PC-9 (cell line): ENCODE data around the gene RO60. TPM values are rescaled to one million over a fixed set of nuclear protein-coding genes. Genes with fewer than 3 reads are reported as not detected.
"Not testable (repeated sequence)": the region's sequence is repeated elsewhere in the genome, so short reads cannot be mapped to it uniquely, and the experiment has no call there.

Source experiments
- BruUV-seq: library from RNA; stranded (reverse); fragments of 400-500 nt; replicated peaks from 2 replicates; lab custom pipeline; 2021; lab: Mats Ljungman, UMichigan
- CTCF ChIA-PET: fragments of 300-600 bp; sonication (Branson Sonifier 250); formaldehyde crosslinking; loops from one replicate; lab custom pipeline; 2022; ENCODE audit warnings: antibody characterized with exemption; lab: Charles Lee
- POLR2A ChIA-PET: fragments of 300-600 bp; sonication (Branson Sonifier 250); formaldehyde crosslinking; loops from one replicate; lab custom pipeline; 2022; ENCODE audit warnings: antibody characterized with exemption; ENCODE audit not compliant: unreplicated experiment; lab: Charles Lee
- DNase-seq, 2 experiments: peaks; one replicate each; pipeline versions ENCODE4 v3.0.0 to v3.0.0-alpha.2; 2015 to 2022; ENCODE audit warnings: mixed read lengths in 1 of 2
- H2AFZ ChIP-seq: fragments of 200-600 bp; sonication (generic); 2 replicates; pipeline ENCODE4 v1.8.1; 2017; ENCODE audit warnings: antibody characterized with exemption
- H3F3A ChIP-seq: fragments of 200-600 bp; sonication (generic); 2 replicates; pipeline ENCODE4 v1.8.1; 2017; ENCODE audit warnings: antibody characterized with exemption, mild to moderate bottlenecking, low read depth; ENCODE audit not compliant: insufficient read depth
- H3K27ac ChIP-seq: fragments of 200-600 bp; sonication (generic); 2 replicates; pipeline ENCODE4 v1.6.1; 2016; ENCODE audit warnings: mixed run types
- H3K27me3 ChIP-seq: fragments of 200-600 bp; sonication (generic); 2 replicates; pipeline ENCODE4 v1.6.1; 2016; ENCODE audit warnings: low read depth, mixed run types; ENCODE audit not compliant: insufficient read depth
- H3K36me3 ChIP-seq: fragments of 200-600 bp; sonication (generic); 2 replicates; pipeline ENCODE4 v1.6.1; 2016; ENCODE audit warnings: low read depth, mixed run types
- H3K4me1 ChIP-seq: fragments of 200-600 bp; sonication (generic); replicated peaks from 2 replicates; pipeline ENCODE4 v1.6.1; 2016; ENCODE audit warnings: mixed run types; ENCODE audit not compliant: insufficient read depth
- H3K4me2 ChIP-seq: fragments of 200-600 bp; sonication (generic); 2 replicates; pipeline ENCODE4 v1.6.1; 2017; ENCODE audit warnings: mixed run types
- H3K4me3 ChIP-seq: fragments of 200-600 bp; sonication (generic); 2 replicates; pipeline ENCODE4 v1.6.1; 2016; ENCODE audit warnings: mixed run types
- H3K79me2 ChIP-seq: fragments of 200-600 bp; sonication (generic); 2 replicates; pipeline ENCODE4 v1.6.1; 2017; ENCODE audit warnings: low read depth, mixed run types
- H3K9me2 ChIP-seq: fragments of 200-600 bp; sonication (generic); 2 replicates; pipeline ENCODE4 v1.8.1; 2017; ENCODE audit warnings: mild to moderate bottlenecking; ENCODE audit not compliant: insufficient read depth
- H3K9me3 ChIP-seq: fragments of 200-600 bp; sonication (generic); 2 replicates; pipeline ENCODE4 v1.8.1; 2016; ENCODE audit warnings: low read depth; ENCODE audit not compliant: insufficient read depth
- H4K20me1 ChIP-seq: fragments of 200-600 bp; sonication (generic); 2 replicates; pipeline ENCODE4 v1.8.1; 2017; ENCODE audit not compliant: insufficient read depth
- CTCF ChIP-seq: fragments of 200-600 bp; sonication (generic); conservative IDR thresholded peaks from 2 replicates; pipeline ENCODE4 v1.6.1; 2017; ENCODE audit warnings: mixed run types, antibody characterized with exemption, mild to moderate bottlenecking, moderate library complexity
- EZH2 ChIP-seq: fragments of 200-600 bp; sonication (generic); IDR thresholded peaks from 2 replicates; pipeline ENCODE4 v1.8.0; 2017; ENCODE audit warnings: antibody characterized with exemption, low read depth
- intact Hi-C: fragments of 100-400 bp; cut with micrococcal nuclease; formaldehyde crosslinking; loops from one replicate; pipeline ENCODE4 v1.10.0; 2022; ENCODE audit not compliant: unreplicated experiment
- total RNA-seq: library from RNA; stranded (reverse); gene quantifications from 2 replicates; pipeline ENCODE4 v1.2.3, GENCODE V29; 2021

The RO60 gene
- total RNA-seq, 1 experiment from 2014 or later, result 49.2 TPM

GRCh38 chr1:193031431-193031830, 28.0 kb upstream of the RO60 start:
- H3F3A ChIP-seq, result peaks cover 1% of the 10 kb centered on the region; the same call in 1 of the 2 replicates
- BruUV-seq, result no TSS peak
- CTCF ChIA-PET, result no interaction called here
- H3K4me2 ChIP-seq, result no peak overlapping the region
- intact Hi-C loops, result loop anchor here (10.0 kb wide), 1 partner anchor 447 kb away; no protein-coding TSS in a partner anchor
- DNase-seq, result no peak
- no peak overlapping the region for H3K4me3 ChIP-seq
- no peaks in the 10 kb centered on the region for H3K4me1 ChIP-seq
- H3K27ac ChIP-seq, result no peak overlapping the region
- H3K36me3 ChIP-seq, result peaks cover 20% of the 10 kb centered on the region
- H3K27me3 ChIP-seq, result no peaks in the 10 kb centered on the region
- POLR2A ChIA-PET, result no interaction called here
- no peaks in the 10 kb centered on the region for H3K9me3 ChIP-seq
- H3K79me2 ChIP-seq, result peaks cover 31% of the 10 kb centered on the region
- TF ChIP-seq EZH2 (no peak), CTCF (peak; percentile 59)
- H3K9me2 ChIP-seq, result no peaks in the 10 kb centered on the region; the same call in 1 of the 2 replicates
- no peak overlapping the region for H2AFZ ChIP-seq
- H4K20me1 ChIP-seq, result peaks cover 4% of the 10 kb centered on the region; the same call in 1 of the 2 replicates

- POLR2A ChIA-PET, H3K4me2 ChIP-seq, H3F3A ChIP-seq, DNase-seq, H2AFZ ChIP-seq, CTCF ChIA-PET, H3K9me3 ChIP-seq, H3K9me2 ChIP-seq, H3K27me3 ChIP-seq, H3K27ac ChIP-seq, BruUV-seq, H3K4me1 ChIP-seq, H3K4me3 ChIP-seq: not testable (repeated sequence)
- Histone ChIP-seq H4K20me1 (peaks cover 11% of the 10 kb centered on the region; the same call in 1 of the 2 replicates), H3K79me2 (peaks cover 45% of the 10 kb centered on the region), H3K36me3 (peaks cover 12% of the 10 kb centered on the region; the same call in 1 of the 2 replicates)
- intact Hi-C loops, result loop anchor here (10.0 kb wide), 1 partner anchor 448 kb away; no protein-coding TSS in a partner anchor
These were observed 26.6 kb upstream of the RO60 start for GRCh38 chr1:193032643-193033427.

DNA sequence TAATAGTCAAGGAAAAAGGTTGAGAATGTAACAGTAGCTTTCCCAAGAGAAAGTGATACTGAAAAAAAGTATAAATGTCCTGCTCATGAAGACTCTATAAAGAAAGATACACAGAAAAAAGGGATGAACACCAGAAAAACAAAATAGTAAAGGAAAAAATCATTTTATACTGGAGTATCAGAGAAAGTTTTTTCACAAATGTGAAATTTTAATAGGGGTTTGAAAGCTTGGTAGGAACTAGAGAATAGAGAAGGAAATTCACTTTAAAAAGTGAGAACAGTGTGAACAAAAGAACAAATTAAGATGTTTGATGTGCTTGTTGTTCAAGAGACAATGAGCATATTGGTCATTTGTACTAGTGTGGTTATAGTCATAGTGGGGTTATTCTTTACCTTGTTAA, 25.8 kb upstream of the RO60 start:
- no peak overlapping the region for H3K27ac ChIP-seq
- H2AFZ ChIP-seq, result no peak overlapping the region
- intact Hi-C loops, result loop anchor here (10.0 kb wide), 1 partner anchor 449 kb away; no protein-coding TSS in a partner anchor
- no peak overlapping the region for H3K4me3 ChIP-seq
- H3K4me2 ChIP-seq, result no peak overlapping the region
- ChIA-PET POLR2A (no interaction called here), CTCF (no interaction called here)
- no peaks in the 10 kb centered on the region for H3K9me3 ChIP-seq
- peaks cover 11% of the 10 kb centered on the region; the same call in 1 of the 2 replicates for H4K20me1 ChIP-seq
- no peaks in the 10 kb centered on the region; the same call in 1 of the 2 replicates for H3K9me2 ChIP-seq
- H3K36me3 ChIP-seq, result peaks cover 10% of the 10 kb centered on the region; the same call in 1 of the 2 replicates
- TF ChIP-seq EZH2, result no peak
- TF ChIP-seq CTCF, result no peak
- H3F3A ChIP-seq, result no peaks in the 10 kb centered on the region; the same call in none of the 2 replicates
- no peaks in the 10 kb centered on the region for H3K27me3 ChIP-seq
- H3K79me2 ChIP-seq, result peaks cover 51% of the 10 kb centered on the region
- H3K4me1 ChIP-seq, result no peaks in the 10 kb centered on the region
- no peak for DNase-seq
- no TSS peak for BruUV-seq
